HepG2 (cell line): Measurements from ENCODE around the gene DENND4A. TPM values are rescaled to one million over a fixed set of nuclear protein-coding genes. Genes with fewer than 3 reads are reported as not detected.

Experiments used
- ADNP ChIP-seq: sonication (generic); formaldehyde crosslinking; IDR thresholded peaks from 2 replicates; pipeline ENCODE4 v1.4.0; 2020; ENCODE audit warnings: missing genetic modification reagents
- ATF1 ChIP-seq: IDR thresholded peaks from 2 replicates; pipeline ENCODE4 v1.6.1; 2016; ENCODE audit warnings: mild to moderate bottlenecking, control low read depth
- ATF5 ChIP-seq: sonication (generic); formaldehyde crosslinking; IDR thresholded peaks from 2 replicates; pipeline ENCODE4 v1.4.0; 2020; ENCODE audit warnings: mild to moderate bottlenecking, low read depth, missing genetic modification reagents
- ETV5 ChIP-seq: IDR thresholded peaks from 2 replicates; pipeline ENCODE4 v1.6.1; 2018; ENCODE audit warnings: missing biosample characterization, missing genetic modification reagents, inconsistent platforms, borderline replicate concordance
- GPN1 ChIP-seq: sonication (generic); formaldehyde crosslinking; IDR thresholded peaks from 2 replicates; pipeline ENCODE4 v1.5.1; 2020; ENCODE audit warnings: missing genetic modification reagents, borderline replicate concordance
- GTF3A ChIP-seq: sonication (generic); formaldehyde crosslinking; conservative IDR thresholded peaks from 2 replicates; pipeline ENCODE4 v1.4.0; 2020; ENCODE audit warnings: mild to moderate bottlenecking, missing genetic modification reagents
- MBNL3 ChIP-seq: fragments of 250-450 bp; sonication (Bioruptor Pico); conservative IDR thresholded peaks from 2 replicates; pipeline ENCODE4 v1.8.0; 2022; ENCODE audit warnings: mild to moderate bottlenecking, inconsistent platforms
- MED8 ChIP-seq: sonication (generic); formaldehyde crosslinking; IDR thresholded peaks from 2 replicates; pipeline ENCODE4 v1.8.1; 2023; ENCODE audit warnings: mild to moderate bottlenecking, missing genetic modification reagents; ENCODE audit not compliant: insufficient replicate concordance
- MEIS2 ChIP-seq: sonication (generic); formaldehyde crosslinking; IDR thresholded peaks from 2 replicates; pipeline ENCODE4 v1.9.0; 2021; ENCODE audit warnings: mild to moderate bottlenecking, missing genetic modification reagents
- MYC ChIP-seq: sonication (generic); formaldehyde crosslinking; IDR thresholded peaks from 2 replicates; pipeline ENCODE4 v1.9.0; 2021; ENCODE audit warnings: missing genetic modification reagents, borderline replicate concordance
- NR1H2 ChIP-seq: sonication (generic); formaldehyde crosslinking; IDR thresholded peaks from 2 replicates; pipeline ENCODE4 v1.8.1; 2022; ENCODE audit warnings: low read depth, missing genetic modification reagents, borderline replicate concordance
- PPARG ChIP-seq: conservative IDR thresholded peaks from 2 replicates; pipeline ENCODE4 v1.6.1; 2016; ENCODE audit warnings: missing biosample characterization, missing genetic modification reagents
- PRMT3 ChIP-seq: sonication (generic); formaldehyde crosslinking; IDR thresholded peaks from 2 replicates; pipeline ENCODE4 v1.8.1; 2022; ENCODE audit warnings: low read depth, mild to moderate bottlenecking, moderate library complexity, missing genetic modification reagents, borderline replicate concordance
- SMARCE1 ChIP-seq: fragments of 450-650 bp; IDR thresholded peaks from 2 replicates; pipeline ENCODE4 v1.6.1; 2017; ENCODE audit warnings: borderline replicate concordance
- SSRP1 ChIP-seq: IDR thresholded peaks from 2 replicates; pipeline ENCODE4 v1.6.1; 2016; ENCODE audit warnings: control low read depth
- STAG1 ChIP-seq: sonication (generic); formaldehyde crosslinking; IDR thresholded peaks from 2 replicates; pipeline ENCODE4 v1.4.0; 2020; ENCODE audit warnings: missing genetic modification reagents
- THAP11 ChIP-seq: IDR thresholded peaks from 2 replicates; pipeline ENCODE4 v1.6.1; 2016; ENCODE audit warnings: missing biosample characterization, missing genetic modification reagents
- TRIM24 ChIP-seq: sonication (generic); formaldehyde crosslinking; IDR thresholded peaks from 2 replicates; pipeline ENCODE4 v1.8.0; 2022; ENCODE audit warnings: mild to moderate bottlenecking, missing genetic modification reagents
- WIZ ChIP-seq: sonication (generic); formaldehyde crosslinking; IDR thresholded peaks from 2 replicates; pipeline ENCODE4 v1.5.1; 2020; ENCODE audit warnings: mild to moderate bottlenecking, missing genetic modification reagents
- ZBTB21 ChIP-seq: sonication (generic); formaldehyde crosslinking; IDR thresholded peaks from 2 replicates; pipeline ENCODE4 v1.4.0; 2020; ENCODE audit warnings: missing genetic modification reagents
- ZBTB7B ChIP-seq: sonication (generic); formaldehyde crosslinking; IDR thresholded peaks from 2 replicates; pipeline ENCODE4 v1.4.0; 2020; ENCODE audit warnings: missing genetic modification reagents
- ZC3H13 ChIP-seq: sonication (generic); formaldehyde crosslinking; IDR thresholded peaks from 2 replicates; pipeline ENCODE4 v1.8.1; 2023; ENCODE audit warnings: mild to moderate bottlenecking, missing genetic modification reagents, moderate library complexity
- ZEB1 ChIP-seq: IDR thresholded peaks from 2 replicates; pipeline ENCODE4 v1.6.1; 2012; ENCODE audit warnings: mild to moderate bottlenecking, low read depth, inconsistent platforms; ENCODE audit not compliant: insufficient replicate concordance
- ZFP37 ChIP-seq: sonication (generic); formaldehyde crosslinking; IDR thresholded peaks from 2 replicates; pipeline ENCODE4 v1.4.0; 2020; ENCODE audit warnings: missing genetic modification reagents, borderline replicate concordance
- ZNF260 ChIP-seq: sonication (generic); formaldehyde crosslinking; IDR thresholded peaks from 2 replicates; pipeline ENCODE4 v1.4.0; 2020; ENCODE audit warnings: missing genetic modification reagents, low read depth, mild to moderate bottlenecking, borderline replicate concordance
- ZNF282 ChIP-seq: fragments of 450-650 bp; IDR thresholded peaks from 2 replicates; pipeline ENCODE4 v1.6.1; 2018; ENCODE audit not compliant: partially characterized antibody
- ZNF510 ChIP-seq: sonication (generic); formaldehyde crosslinking; IDR thresholded peaks from 2 replicates; pipeline ENCODE4 v1.4.0; 2020; ENCODE audit warnings: low read depth, mild to moderate bottlenecking, missing genetic modification reagents
- ZNF672 ChIP-seq: sonication (generic); formaldehyde crosslinking; IDR thresholded peaks from 2 replicates; pipeline ENCODE4 v1.8.1; 2022; ENCODE audit warnings: missing genetic modification reagents
- ZNF788 ChIP-seq: sonication (generic); formaldehyde crosslinking; IDR thresholded peaks from 2 replicates; pipeline ENCODE4 v1.5.0; 2020; ENCODE audit warnings: mild to moderate bottlenecking, missing genetic modification reagents, borderline replicate concordance
- polyA plus RNA-seq, 8 experiments: library from polyadenylated mRNA; depleted of rRNA in 3 of 8; stranded (reverse) in 7 of 8; unstranded in 1 of 8; fragments of >200 nt; fragmentation: Illumina TruSeq in 4 of 8; extraction: Trizol in 4 of 8; gene quantifications; 2 replicates each; pipeline versions ENCODE4 v1.2.1 to v1.2.3, GENCODE V29; 2011 to 2016; ENCODE audit warnings: low read depth in 4 of 8, missing spikeins in 1 of 8, mixed read lengths in 1 of 8; ENCODE audit not compliant: insufficient read depth in 1 of 8
- total RNA-seq, 5 experiments: library from RNA; depleted of rRNA; stranded (reverse); fragments of >200 nt; fragmentation: Illumina TruSeq; extraction: Trizol; gene quantifications; 2 replicates each; pipeline ENCODE4 v1.2.3, GENCODE V29; 2016; ENCODE audit warnings: low read depth in 1 of 5
- TF ChIP-seq, protein P1 (sequence below): sonication (generic); formaldehyde crosslinking; IDR thresholded peaks from 2 replicates; pipeline ENCODE4 v1.8.1; 2023; ENCODE audit warnings: missing genetic modification reagents, inconsistent platforms, borderline replicate concordance
- TF ChIP-seq, protein P2 (sequence below): sonication (generic); formaldehyde crosslinking; IDR thresholded peaks from 2 replicates; pipeline ENCODE4 v1.5.0; 2020; ENCODE audit warnings: mild to moderate bottlenecking, missing genetic modification reagents

Gene DENND4A
- total and polyA plus RNA-seq, 2 of the 13 experiments (the other 11 are each of a cell fraction or from before 2014, with no cell fraction given) = 13.2 to 18.6 TPM

GRCh38 chr15:65804252-65804931 is 12.3 kb upstream of the DENND4A start (continued):
- TF ChIP-seq PRMT3 (no peak), ZBTB21 (CRISPR knock-in tag) (no peak), NR1H2 (CRISPR knock-in tag) (no peak), ZNF672 (CRISPR knock-in tag) (no peak), ADNP (CRISPR knock-in tag) (no peak), ZBTB7B (CRISPR knock-in tag) (no peak; the same call in 1 of the 2 replicates), STAG1 (no peak), GTF3A (CRISPR knock-in tag) (no peak), ZNF510 (CRISPR knock-in tag) (no peak), MBNL3 (CRISPR knock-in tag) (no peak), ATF1 (CRISPR knock-in tag) (no peak), MEIS2 (CRISPR knock-in tag) (no peak), ZNF260 (CRISPR knock-in tag) (no peak), ATF5 (CRISPR knock-in tag) (no peak), SMARCE1 (no peak), GPN1 (no peak), MYC (no peak), ZNF282 (no peak), SSRP1 (CRISPR knock-in tag) (0 out of 2 replicates have a peak, but pooled peaks have one; percentile 52), MED8 (CRISPR knock-in tag) (no peak), ZFP37 (CRISPR knock-in tag) (no peak), TRIM24 (CRISPR knock-in tag) (no peak), ZC3H13 (CRISPR knock-in tag) (no peak), ZNF788 (CRISPR knock-in tag) (no peak), THAP11 (CRISPR knock-in tag) (peak; percentile 58), ZEB1 (no peak), PPARG (no peak), WIZ (no peak), ETV5 (CRISPR knock-in tag) (no peak)
- TF ChIP-seq, protein P1, sequence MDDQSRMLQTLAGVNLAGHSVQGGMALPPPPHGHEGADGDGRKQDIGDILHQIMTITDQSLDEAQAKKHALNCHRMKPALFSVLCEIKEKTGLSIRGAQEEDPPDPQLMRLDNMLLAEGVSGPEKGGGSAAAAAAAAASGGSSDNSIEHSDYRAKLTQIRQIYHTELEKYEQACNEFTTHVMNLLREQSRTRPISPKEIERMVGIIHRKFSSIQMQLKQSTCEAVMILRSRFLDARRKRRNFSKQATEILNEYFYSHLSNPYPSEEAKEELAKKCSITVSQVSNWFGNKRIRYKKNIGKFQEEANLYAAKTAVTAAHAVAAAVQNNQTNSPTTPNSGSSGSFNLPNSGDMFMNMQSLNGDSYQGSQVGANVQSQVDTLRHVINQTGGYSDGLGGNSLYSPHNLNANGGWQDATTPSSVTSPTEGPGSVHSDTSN = no peak
- TF ChIP-seq, protein P2, sequence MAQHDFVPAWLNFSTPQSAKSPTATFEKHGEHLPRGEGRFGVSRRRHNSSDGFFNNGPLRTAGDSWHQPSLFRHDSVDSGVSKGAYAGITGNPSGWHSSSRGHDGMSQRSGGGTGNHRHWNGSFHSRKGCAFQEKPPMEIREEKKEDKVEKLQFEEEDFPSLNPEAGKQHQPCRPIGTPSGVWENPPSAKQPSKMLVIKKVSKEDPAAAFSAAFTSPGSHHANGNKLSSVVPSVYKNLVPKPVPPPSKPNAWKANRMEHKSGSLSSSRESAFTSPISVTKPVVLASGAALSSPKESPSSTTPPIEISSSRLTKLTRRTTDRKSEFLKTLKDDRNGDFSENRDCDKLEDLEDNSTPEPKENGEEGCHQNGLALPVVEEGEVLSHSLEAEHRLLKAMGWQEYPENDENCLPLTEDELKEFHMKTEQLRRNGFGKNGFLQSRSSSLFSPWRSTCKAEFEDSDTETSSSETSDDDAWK (CRISPR knock-in tag) = no peak
